Right lobe of liver (tissue), 4 donors: ENCODE results near the gene ARHGAP27.

Experiments
- CTCF ChIP-seq, 4 donors: fragments of 200-600 bp in 3 of 4; fragments of 450-650 bp in 1 of 4; IDR thresholded peaks; one replicate each; pipeline versions ENCODE4 v1.5.1 to v1.8.0; 2016 to 2022; ENCODE audit warnings: antibody characterized with exemption in 4 of 4, mild to moderate bottlenecking in 2 of 4
- POLR2A ChIP-seq: fragments of 450-650 bp; IDR thresholded peaks from one replicate; pipeline ENCODE4 v1.6.1; 2017; ENCODE audit warnings: antibody characterized with exemption, mild to moderate bottlenecking
- donor health status: DM: no; HTN: no; CAD: no.
- donor health status: DM: no; HTN: no; CAD: no.
- donor health status: DM: no; HTN: yes; CAD: no.

GRCh38 chr17:45366691-45367090 is 66.0 kb downstream of the ARHGAP27 start:
- no peak for TF ChIP-seq CTCF (IDR thresholded peaks at IDR 0.05)
- TF ChIP-seq POLR2A, result no peak
